ENCODE data around the gene PDCD2.

- TF ChIP-seq POLR2A (IDR thresholded peaks at IDR 0.05; ENCODE audit: low read length) (no peak), GATA1 (IDR thresholded peaks at IDR 0.05; ENCODE audit: low read depth, low read length) (no peak)
Measured at GRCh38 chr6:170532867-170533488, 51.5 kb downstream of the PDCD2 start.
